Measurements from ENCODE around the gene FOXK2. TPM values are rescaled to one million over a fixed set of nuclear protein-coding genes. Genes with fewer than 3 reads are reported as not detected.
A peak's percentile ranks its signal among the peaks of the same experiment; 100 is the strongest.

The FOXK2 gene
- total RNA-seq, 1 experiment from 2014 or later: 57.7 TPM

DNA sequence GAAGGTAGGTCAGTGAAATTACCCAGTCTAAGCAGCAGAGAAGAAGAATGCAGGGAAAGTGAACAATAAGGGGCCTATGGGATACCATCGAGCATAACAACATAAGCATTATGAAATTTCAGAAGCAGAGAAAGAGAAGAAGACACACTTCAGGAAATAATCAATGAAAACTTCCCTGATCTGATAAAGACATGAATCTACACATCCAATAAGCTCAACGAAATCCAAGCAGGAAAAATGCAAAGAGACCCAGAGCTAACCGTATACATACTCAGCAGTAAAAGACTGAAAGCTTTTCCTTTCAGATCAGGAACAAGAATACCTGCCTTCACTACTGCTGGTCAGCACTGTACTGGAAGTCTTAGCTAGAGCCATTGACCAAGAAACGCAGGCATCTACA, 90.1 kb downstream of the FOXK2 start (continued):
- TF ChIP-seq NR3C1 (CRISPR knock-in tag; conservative IDR thresholded peaks at IDR 0.05; ENCODE audit: low read depth): no peak
- TF ChIP-seq NFATC4 (CRISPR knock-in tag; IDR thresholded peaks at IDR 0.05): no peak
- no peak for TF ChIP-seq SP1 (CRISPR knock-in tag; conservative IDR thresholded peaks at IDR 0.05)
- TF ChIP-seq, protein P1, sequence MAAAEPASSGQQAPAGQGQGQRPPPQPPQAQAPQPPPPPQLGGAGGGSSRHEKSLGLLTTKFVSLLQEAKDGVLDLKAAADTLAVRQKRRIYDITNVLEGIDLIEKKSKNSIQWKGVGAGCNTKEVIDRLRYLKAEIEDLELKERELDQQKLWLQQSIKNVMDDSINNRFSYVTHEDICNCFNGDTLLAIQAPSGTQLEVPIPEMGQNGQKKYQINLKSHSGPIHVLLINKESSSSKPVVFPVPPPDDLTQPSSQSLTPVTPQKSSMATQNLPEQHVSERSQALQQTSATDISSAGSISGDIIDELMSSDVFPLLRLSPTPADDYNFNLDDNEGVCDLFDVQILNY (CRISPR knock-in tag; IDR thresholded peaks at IDR 0.05): no peak
- TF ChIP-seq, protein P2, sequence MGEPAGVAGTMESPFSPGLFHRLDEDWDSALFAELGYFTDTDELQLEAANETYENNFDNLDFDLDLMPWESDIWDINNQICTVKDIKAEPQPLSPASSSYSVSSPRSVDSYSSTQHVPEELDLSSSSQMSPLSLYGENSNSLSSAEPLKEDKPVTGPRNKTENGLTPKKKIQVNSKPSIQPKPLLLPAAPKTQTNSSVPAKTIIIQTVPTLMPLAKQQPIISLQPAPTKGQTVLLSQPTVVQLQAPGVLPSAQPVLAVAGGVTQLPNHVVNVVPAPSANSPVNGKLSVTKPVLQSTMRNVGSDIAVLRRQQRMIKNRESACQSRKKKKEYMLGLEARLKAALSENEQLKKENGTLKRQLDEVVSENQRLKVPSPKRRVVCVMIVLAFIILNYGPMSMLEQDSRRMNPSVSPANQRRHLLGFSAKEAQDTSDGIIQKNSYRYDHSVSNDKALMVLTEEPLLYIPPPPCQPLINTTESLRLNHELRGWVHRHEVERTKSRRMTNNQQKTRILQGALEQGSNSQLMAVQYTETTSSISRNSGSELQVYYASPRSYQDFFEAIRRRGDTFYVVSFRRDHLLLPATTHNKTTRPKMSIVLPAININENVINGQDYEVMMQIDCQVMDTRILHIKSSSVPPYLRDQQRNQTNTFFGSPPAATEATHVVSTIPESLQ (CRISPR knock-in tag; IDR thresholded peaks at IDR 0.05): no peak
- no peak for TF ChIP-seq ZNF138 (CRISPR knock-in tag; conservative IDR thresholded peaks at IDR 0.05)

DNA sequence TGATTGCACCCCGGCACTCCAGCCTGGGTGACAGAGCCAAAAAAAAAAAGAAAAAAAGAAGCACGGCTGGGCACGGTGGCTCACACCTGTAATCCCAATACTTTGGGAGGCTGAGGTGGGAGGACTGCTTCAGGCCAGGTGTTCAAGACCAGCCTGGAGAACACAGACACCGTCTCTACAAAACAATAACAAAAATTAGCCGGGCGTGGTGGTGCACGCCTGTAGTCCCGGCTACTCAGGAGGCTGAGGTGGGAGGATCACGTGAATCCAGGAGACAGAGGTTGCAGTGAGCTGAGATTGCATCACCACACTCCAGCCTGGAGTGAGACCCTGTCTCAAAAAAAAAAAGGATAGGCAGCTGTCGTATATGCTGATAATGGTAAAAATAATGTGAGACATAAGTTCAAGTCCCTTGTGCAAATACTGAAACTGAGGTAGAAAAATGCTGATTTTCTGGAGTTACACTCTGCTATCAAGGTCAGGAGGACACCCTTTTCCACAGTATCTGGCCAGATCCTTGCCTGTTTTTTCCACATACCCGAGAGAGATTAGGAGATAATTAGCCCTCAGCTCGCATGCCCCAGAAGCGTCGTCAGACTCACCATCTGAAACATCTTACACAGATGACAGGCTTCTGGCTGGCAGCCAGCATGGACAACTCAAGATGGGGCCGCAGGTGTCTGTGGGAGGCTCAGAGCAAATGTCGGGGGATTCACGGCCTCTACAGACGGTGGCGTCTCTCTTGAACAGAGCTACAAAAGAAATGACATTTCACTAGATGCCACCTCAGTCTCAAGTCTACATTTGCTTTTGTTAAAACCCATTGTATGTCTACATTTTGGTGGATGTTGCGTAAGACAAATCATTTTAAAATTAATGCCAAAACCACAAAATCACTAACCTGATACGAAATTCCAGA, 91.9 kb downstream of the FOXK2 start:
- peak overlapping the region; percentile 76; the same call in 1 of the 2 replicates for H3K27ac Mint-ChIP-seq
- POLR2A ChIA-PET: interaction anchor here (0.6 kb wide), 1 partner anchor 36 kb away, joined by 3 read pairs; no protein-coding TSS in a partner anchor

More for the DNA sequence above, 91.9 kb downstream of the FOXK2 start:
- TF ChIP-seq IRF2 (CRISPR knock-in tag; IDR thresholded peaks at IDR 0.05; ENCODE audit: borderline replicate concordance, low read depth) (no peak), KAT7 (CRISPR knock-in tag; IDR thresholded peaks at IDR 0.05; ENCODE audit: borderline replicate concordance) (no peak), ZNF138 (CRISPR knock-in tag; conservative IDR thresholded peaks at IDR 0.05) (no peak), JAZF1 (CRISPR knock-in tag; IDR thresholded peaks at IDR 0.05) (no peak), ATF1 (CRISPR knock-in tag; IDR thresholded peaks at IDR 0.05) (no peak), NR1H2 (CRISPR knock-in tag; IDR thresholded peaks at IDR 0.05) (no peak), ZNF219 (CRISPR knock-in tag; IDR thresholded peaks at IDR 0.05; ENCODE audit: borderline replicate concordance) (no peak), MYBL2 (CRISPR knock-in tag; IDR thresholded peaks at IDR 0.05) (no peak)
- TF ChIP-seq, protein P3, sequence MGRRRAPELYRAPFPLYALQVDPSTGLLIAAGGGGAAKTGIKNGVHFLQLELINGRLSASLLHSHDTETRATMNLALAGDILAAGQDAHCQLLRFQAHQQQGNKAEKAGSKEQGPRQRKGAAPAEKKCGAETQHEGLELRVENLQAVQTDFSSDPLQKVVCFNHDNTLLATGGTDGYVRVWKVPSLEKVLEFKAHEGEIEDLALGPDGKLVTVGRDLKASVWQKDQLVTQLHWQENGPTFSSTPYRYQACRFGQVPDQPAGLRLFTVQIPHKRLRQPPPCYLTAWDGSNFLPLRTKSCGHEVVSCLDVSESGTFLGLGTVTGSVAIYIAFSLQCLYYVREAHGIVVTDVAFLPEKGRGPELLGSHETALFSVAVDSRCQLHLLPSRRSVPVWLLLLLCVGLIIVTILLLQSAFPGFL (CRISPR knock-in tag; IDR thresholded peaks at IDR 0.05; ENCODE audit: borderline replicate concordance): no peak
- TF ChIP-seq, protein P4, sequence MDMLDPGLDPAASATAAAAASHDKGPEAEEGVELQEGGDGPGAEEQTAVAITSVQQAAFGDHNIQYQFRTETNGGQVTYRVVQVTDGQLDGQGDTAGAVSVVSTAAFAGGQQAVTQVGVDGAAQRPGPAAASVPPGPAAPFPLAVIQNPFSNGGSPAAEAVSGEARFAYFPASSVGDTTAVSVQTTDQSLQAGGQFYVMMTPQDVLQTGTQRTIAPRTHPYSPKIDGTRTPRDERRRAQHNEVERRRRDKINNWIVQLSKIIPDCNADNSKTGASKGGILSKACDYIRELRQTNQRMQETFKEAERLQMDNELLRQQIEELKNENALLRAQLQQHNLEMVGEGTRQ (CRISPR knock-in tag; IDR thresholded peaks at IDR 0.05): no peak
- TF ChIP-seq, protein P5, sequence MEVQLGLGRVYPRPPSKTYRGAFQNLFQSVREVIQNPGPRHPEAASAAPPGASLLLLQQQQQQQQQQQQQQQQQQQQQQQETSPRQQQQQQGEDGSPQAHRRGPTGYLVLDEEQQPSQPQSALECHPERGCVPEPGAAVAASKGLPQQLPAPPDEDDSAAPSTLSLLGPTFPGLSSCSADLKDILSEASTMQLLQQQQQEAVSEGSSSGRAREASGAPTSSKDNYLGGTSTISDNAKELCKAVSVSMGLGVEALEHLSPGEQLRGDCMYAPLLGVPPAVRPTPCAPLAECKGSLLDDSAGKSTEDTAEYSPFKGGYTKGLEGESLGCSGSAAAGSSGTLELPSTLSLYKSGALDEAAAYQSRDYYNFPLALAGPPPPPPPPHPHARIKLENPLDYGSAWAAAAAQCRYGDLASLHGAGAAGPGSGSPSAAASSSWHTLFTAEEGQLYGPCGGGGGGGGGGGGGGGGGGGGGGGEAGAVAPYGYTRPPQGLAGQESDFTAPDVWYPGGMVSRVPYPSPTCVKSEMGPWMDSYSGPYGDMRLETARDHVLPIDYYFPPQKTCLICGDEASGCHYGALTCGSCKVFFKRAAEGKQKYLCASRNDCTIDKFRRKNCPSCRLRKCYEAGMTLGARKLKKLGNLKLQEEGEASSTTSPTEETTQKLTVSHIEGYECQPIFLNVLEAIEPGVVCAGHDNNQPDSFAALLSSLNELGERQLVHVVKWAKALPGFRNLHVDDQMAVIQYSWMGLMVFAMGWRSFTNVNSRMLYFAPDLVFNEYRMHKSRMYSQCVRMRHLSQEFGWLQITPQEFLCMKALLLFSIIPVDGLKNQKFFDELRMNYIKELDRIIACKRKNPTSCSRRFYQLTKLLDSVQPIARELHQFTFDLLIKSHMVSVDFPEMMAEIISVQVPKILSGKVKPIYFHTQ (CRISPR knock-in tag; IDR thresholded peaks at IDR 0.05): no peak
- TF ChIP-seq, protein P6, sequence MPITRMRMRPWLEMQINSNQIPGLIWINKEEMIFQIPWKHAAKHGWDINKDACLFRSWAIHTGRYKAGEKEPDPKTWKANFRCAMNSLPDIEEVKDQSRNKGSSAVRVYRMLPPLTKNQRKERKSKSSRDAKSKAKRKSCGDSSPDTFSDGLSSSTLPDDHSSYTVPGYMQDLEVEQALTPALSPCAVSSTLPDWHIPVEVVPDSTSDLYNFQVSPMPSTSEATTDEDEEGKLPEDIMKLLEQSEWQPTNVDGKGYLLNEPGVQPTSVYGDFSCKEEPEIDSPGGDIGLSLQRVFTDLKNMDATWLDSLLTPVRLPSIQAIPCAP (CRISPR knock-in tag; IDR thresholded peaks at IDR 0.05): no peak
- TF ChIP-seq, protein P7, sequence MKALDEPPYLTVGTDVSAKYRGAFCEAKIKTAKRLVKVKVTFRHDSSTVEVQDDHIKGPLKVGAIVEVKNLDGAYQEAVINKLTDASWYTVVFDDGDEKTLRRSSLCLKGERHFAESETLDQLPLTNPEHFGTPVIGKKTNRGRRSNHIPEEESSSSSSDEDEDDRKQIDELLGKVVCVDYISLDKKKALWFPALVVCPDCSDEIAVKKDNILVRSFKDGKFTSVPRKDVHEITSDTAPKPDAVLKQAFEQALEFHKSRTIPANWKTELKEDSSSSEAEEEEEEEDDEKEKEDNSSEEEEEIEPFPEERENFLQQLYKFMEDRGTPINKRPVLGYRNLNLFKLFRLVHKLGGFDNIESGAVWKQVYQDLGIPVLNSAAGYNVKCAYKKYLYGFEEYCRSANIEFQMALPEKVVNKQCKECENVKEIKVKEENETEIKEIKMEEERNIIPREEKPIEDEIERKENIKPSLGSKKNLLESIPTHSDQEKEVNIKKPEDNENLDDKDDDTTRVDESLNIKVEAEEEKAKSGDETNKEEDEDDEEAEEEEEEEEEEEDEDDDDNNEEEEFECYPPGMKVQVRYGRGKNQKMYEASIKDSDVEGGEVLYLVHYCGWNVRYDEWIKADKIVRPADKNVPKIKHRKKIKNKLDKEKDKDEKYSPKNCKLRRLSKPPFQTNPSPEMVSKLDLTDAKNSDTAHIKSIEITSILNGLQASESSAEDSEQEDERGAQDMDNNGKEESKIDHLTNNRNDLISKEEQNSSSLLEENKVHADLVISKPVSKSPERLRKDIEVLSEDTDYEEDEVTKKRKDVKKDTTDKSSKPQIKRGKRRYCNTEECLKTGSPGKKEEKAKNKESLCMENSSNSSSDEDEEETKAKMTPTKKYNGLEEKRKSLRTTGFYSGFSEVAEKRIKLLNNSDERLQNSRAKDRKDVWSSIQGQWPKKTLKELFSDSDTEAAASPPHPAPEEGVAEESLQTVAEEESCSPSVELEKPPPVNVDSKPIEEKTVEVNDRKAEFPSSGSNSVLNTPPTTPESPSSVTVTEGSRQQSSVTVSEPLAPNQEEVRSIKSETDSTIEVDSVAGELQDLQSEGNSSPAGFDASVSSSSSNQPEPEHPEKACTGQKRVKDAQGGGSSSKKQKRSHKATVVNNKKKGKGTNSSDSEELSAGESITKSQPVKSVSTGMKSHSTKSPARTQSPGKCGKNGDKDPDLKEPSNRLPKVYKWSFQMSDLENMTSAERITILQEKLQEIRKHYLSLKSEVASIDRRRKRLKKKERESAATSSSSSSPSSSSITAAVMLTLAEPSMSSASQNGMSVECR (CRISPR knock-in tag; IDR thresholded peaks at IDR 0.05; ENCODE audit: borderline replicate concordance): no peak
- no peak for DNase-seq (ENCODE audit: low spot score)
- Mint-ChIP-seq H3K9me3 (no peaks in the 10 kb centered on the region), H3K4me3 (no peak overlapping the region), H3K4me1 (peaks cover 8% of the 10 kb centered on the region), H3K27me3 (ENCODE audit: low read depth) (no peaks in the 10 kb centered on the region), H3K36me3 (peaks cover 49% of the 10 kb centered on the region)
- CTCF ChIA-PET: no interaction called here
- ATAC-seq: no peak

Measured in WTC11 (cell line).